Mesenchymal stem cell (in vitro differentiated cells and primary cell): Measurements from ENCODE around the gene FRMPD4.

Experiments
- DNase-seq: peaks from one replicate; pipeline ENCODE4 v3.0.0-alpha.2; 2013
- H2AFZ ChIP-seq: one replicate; pipeline ENCODE4 v1.6.1; 2013; ENCODE audit warnings: low read depth, mild to moderate bottlenecking, control low read depth, inconsistent platforms, low read length, moderate library complexity
- H2AK5ac ChIP-seq: 2 replicates; pipeline ENCODE4 v1.6.1; 2013; ENCODE audit warnings: low read length, moderate library complexity, mild to moderate bottlenecking, inconsistent platforms; ENCODE audit not compliant: severe bottlenecking
- H2BK120ac ChIP-seq: one replicate; pipeline ENCODE4 v1.6.1; 2013; ENCODE audit warnings: low read depth, mild to moderate bottlenecking, inconsistent platforms, low read length, moderate library complexity
- H2BK12ac ChIP-seq, 2 experiments: one replicate each; pipeline ENCODE4 v1.6.1; 2013; ENCODE audit warnings: inconsistent platforms in 2 of 2, low read length in 2 of 2, mild to moderate bottlenecking in 2 of 2, moderate library complexity in 2 of 2, control low read depth in 1 of 2
- H2BK15ac ChIP-seq: one replicate; pipeline ENCODE4 v1.6.1; 2013; ENCODE audit warnings: mild to moderate bottlenecking, low read depth, inconsistent platforms; ENCODE audit not compliant: poor library complexity, severe bottlenecking
- H2BK5ac ChIP-seq: 2 replicates; pipeline ENCODE4 v1.6.1; 2013; ENCODE audit warnings: low read depth, mild to moderate bottlenecking, low read length, control low read depth, inconsistent platforms; ENCODE audit not compliant: poor library complexity, severe bottlenecking
- H3K14ac ChIP-seq, 2 experiments: one replicate each; pipeline ENCODE4 v1.6.1; 2013; ENCODE audit warnings: inconsistent platforms in 2 of 2, low read length in 2 of 2, control low read depth in 1 of 2, mild to moderate bottlenecking in 1 of 2, moderate library complexity in 1 of 2
- H3K18ac ChIP-seq, 2 experiments: one replicate each; pipeline ENCODE4 v1.6.1; 2013; ENCODE audit warnings: inconsistent platforms in 2 of 2, low read length in 2 of 2, control low read depth in 1 of 2, low read depth in 1 of 2, mild to moderate bottlenecking in 1 of 2
- H3K23ac ChIP-seq, 2 experiments: one replicate each; pipeline ENCODE4 v1.6.1; 2013; ENCODE audit warnings: inconsistent platforms in 2 of 2, low read length in 2 of 2, mild to moderate bottlenecking in 2 of 2, moderate library complexity in 2 of 2, control low read depth in 1 of 2
- H3K27ac ChIP-seq: 2 replicates; pipeline ENCODE4 v1.5.1; 2013; ENCODE audit warnings: mild to moderate bottlenecking, moderate library complexity, low read length, control low read depth, inconsistent platforms; ENCODE audit not compliant: poor library complexity, severe bottlenecking
- H3K27me3 ChIP-seq, 2 experiments: 2 replicates each; pipeline versions ENCODE4 v1.6.1 to v1.7.0; 2013; ENCODE audit warnings: low read length in 2 of 2, mild to moderate bottlenecking in 2 of 2, moderate library complexity in 2 of 2, control low read depth in 1 of 2, inconsistent platforms in 1 of 2; ENCODE audit not compliant: control insufficient read depth in 1 of 2, insufficient read depth in 1 of 2
- H3K36me3 ChIP-seq, 2 experiments: 2 replicates each; pipeline versions ENCODE4 v1.6.1 to v1.7.0; 2013; ENCODE audit warnings: low read length in 2 of 2, control low read depth in 1 of 2, inconsistent platforms in 1 of 2, low read depth in 1 of 2, mild to moderate bottlenecking in 1 of 2; ENCODE audit not compliant: insufficient read depth in 2 of 2, control insufficient read depth in 1 of 2
- H3K4ac ChIP-seq, 2 experiments: one replicate each; pipeline ENCODE4 v1.6.1; 2013; ENCODE audit warnings: inconsistent platforms in 2 of 2, low read length in 2 of 2, mild to moderate bottlenecking in 2 of 2, moderate library complexity in 2 of 2, control low read depth in 1 of 2, low read depth in 1 of 2
- H3K4me1 ChIP-seq: 2 replicates; pipeline ENCODE4 v1.6.1; 2013; ENCODE audit warnings: low read depth, low read length, control low read depth; ENCODE audit not compliant: control insufficient read depth, insufficient read depth
- H3K4me2 ChIP-seq: 2 replicates; pipeline ENCODE4 v1.6.1; 2013; ENCODE audit warnings: low read length, mild to moderate bottlenecking, inconsistent platforms; ENCODE audit not compliant: poor library complexity, severe bottlenecking
- H3K4me3 ChIP-seq, 2 experiments: 2 replicates each; pipeline versions ENCODE4 v1.5.1 to v1.7.0; 2013; ENCODE audit warnings: low read length in 2 of 2, mild to moderate bottlenecking in 2 of 2, control low read depth in 1 of 2, low read depth in 1 of 2; ENCODE audit not compliant: insufficient read depth in 1 of 2
- H3K79me1 ChIP-seq: replicated peaks from 2 replicates; pipeline ENCODE4 v1.6.1; 2013; ENCODE audit warnings: mild to moderate bottlenecking, control low read depth, low read length, inconsistent platforms; ENCODE audit not compliant: poor library complexity, severe bottlenecking
- H3K9ac ChIP-seq: 2 replicates; pipeline ENCODE4 v1.7.0; 2013; ENCODE audit warnings: mild to moderate bottlenecking, low read length, moderate library complexity
- H3K9me3 ChIP-seq: 2 replicates; pipeline ENCODE4 v1.7.0; 2013; ENCODE audit warnings: mild to moderate bottlenecking, low read length; ENCODE audit not compliant: control insufficient read depth
- H4K8ac ChIP-seq: one replicate; pipeline ENCODE4 v1.6.1; 2013; ENCODE audit warnings: inconsistent platforms, mild to moderate bottlenecking, low read length, moderate library complexity
- H4K91ac ChIP-seq: one replicate; pipeline ENCODE4 v1.6.1; 2013; ENCODE audit warnings: mild to moderate bottlenecking, low read length, inconsistent platforms
- WGBS: methylation state at CpG from one replicate; pipeline ENCODE4 v1.1.7; 2013; ENCODE audit warnings: mixed read lengths; 5-methylcytosine and 5-hydroxymethylcytosine counted together

FRMPD4 gene

GRCh38 chrX:12304261-12304660, 166.0 kb downstream of the FRMPD4 start:
- DNase-seq, result peak; percentile 19
- Histone ChIP-seq H2BK5ac (no peak overlapping the region), H3K27me3 (no peaks in the 10 kb centered on the region), H4K91ac (no peak overlapping the region), H3K79me1 (no peaks in the 10 kb centered on the region), H3K4me3 (no peak overlapping the region), H2AK5ac (no peak overlapping the region), H3K36me3 (no peaks in the 10 kb centered on the region), H2BK12ac (no peak overlapping the region), H3K9me3 (no peaks in the 10 kb centered on the region), H3K14ac (no peak overlapping the region), H2BK15ac (no peak overlapping the region), H2AFZ (no peak overlapping the region), H3K23ac (no peak overlapping the region), H4K8ac (no peak overlapping the region), H3K27ac (no peak overlapping the region), H3K18ac (no peak overlapping the region), H3K9ac (no peak overlapping the region), H3K4me1 (no peaks in the 10 kb centered on the region), H3K4ac (no peak overlapping the region), H3K4me2 (no peak overlapping the region), H2BK120ac (no peak overlapping the region)
- WGBS, result 0% methylated on average over 1 of the region's 2 CpGs

- no peak overlapping the region for H3K14ac ChIP-seq
- no peaks in the 10 kb centered on the region for H3K4me1 ChIP-seq
- no peak overlapping the region for H3K18ac ChIP-seq
- H2AK5ac ChIP-seq, result no peak overlapping the region
- H3K23ac ChIP-seq, result no peak overlapping the region
- no peak overlapping the region for H2BK12ac ChIP-seq
- H4K91ac ChIP-seq, result no peak overlapping the region
- H3K4me3 ChIP-seq, result no peak overlapping the region
- H3K27me3 ChIP-seq, result no peaks in the 10 kb centered on the region
- no peak overlapping the region for H2BK15ac ChIP-seq
- no peak overlapping the region for H2AFZ ChIP-seq
- no peak overlapping the region for H2BK120ac ChIP-seq
- no peaks in the 10 kb centered on the region for H3K36me3 ChIP-seq
- H3K9ac ChIP-seq, result no peak overlapping the region
- H3K4ac ChIP-seq, result no peak overlapping the region
- H3K9me3 ChIP-seq, result no peaks in the 10 kb centered on the region
- no peak overlapping the region for H3K4me2 ChIP-seq
- H4K8ac ChIP-seq, result no peak overlapping the region
- no peak overlapping the region for H3K27ac ChIP-seq
- WGBS, result 78% methylated on average over 1 of the region's 2 CpGs
- no peak for DNase-seq
- H3K79me1 ChIP-seq, result no peaks in the 10 kb centered on the region
- H2BK5ac ChIP-seq, result no peak overlapping the region
Measured at GRCh38 chrX:12307961-12308360, 169.7 kb downstream of the FRMPD4 start.

GRCh38 chrX:12308420-12308819, 170.1 kb downstream of the FRMPD4 start:
- H3K79me1 ChIP-seq, result no peaks in the 10 kb centered on the region
- H3K9ac ChIP-seq, result no peak overlapping the region
- no peak overlapping the region for H2BK120ac ChIP-seq
- H2BK15ac ChIP-seq, result no peak overlapping the region
- no peak overlapping the region for H3K18ac ChIP-seq
- no peak overlapping the region for H3K4ac ChIP-seq
- H3K27me3 ChIP-seq, result no peaks in the 10 kb centered on the region
- no peak overlapping the region for H3K23ac ChIP-seq
- H2AK5ac ChIP-seq, result no peak overlapping the region
- no peaks in the 10 kb centered on the region for H3K9me3 ChIP-seq
- WGBS, result 84% methylated on average over 3 of the region's 4 CpGs
- H3K4me3 ChIP-seq, result no peak overlapping the region
- H2BK12ac ChIP-seq, result no peak overlapping the region
- no peak overlapping the region for H4K91ac ChIP-seq
- H3K14ac ChIP-seq, result no peak overlapping the region
- no peak overlapping the region for H4K8ac ChIP-seq
- no peak overlapping the region for H2AFZ ChIP-seq
- no peak overlapping the region for H2BK5ac ChIP-seq
- H3K27ac ChIP-seq, result no peak overlapping the region
- H3K4me2 ChIP-seq, result no peak overlapping the region
- no peak for DNase-seq
- H3K4me1 ChIP-seq, result no peaks in the 10 kb centered on the region
- H3K36me3 ChIP-seq, result no peaks in the 10 kb centered on the region

GRCh38 chrX:12309040-12309743, 170.9 kb downstream of the FRMPD4 start:
- H2BK5ac ChIP-seq, result no peak overlapping the region
- no peaks in the 10 kb centered on the region for H3K9me3 ChIP-seq
- H3K27ac ChIP-seq, result no peak overlapping the region
- no peak overlapping the region for H3K4me2 ChIP-seq
- no peak overlapping the region for H3K14ac ChIP-seq
- no peak overlapping the region for H3K23ac ChIP-seq
- H3K36me3 ChIP-seq, result no peaks in the 10 kb centered on the region
- no peaks in the 10 kb centered on the region for H3K79me1 ChIP-seq
- H2BK15ac ChIP-seq, result no peak overlapping the region
- no peaks in the 10 kb centered on the region for H3K4me1 ChIP-seq
- no peak overlapping the region for H3K9ac ChIP-seq
- H4K91ac ChIP-seq, result no peak overlapping the region
- no peak overlapping the region for H2BK120ac ChIP-seq
- DNase-seq, result no peak
- H4K8ac ChIP-seq, result no peak overlapping the region
- H2BK12ac ChIP-seq, result no peak overlapping the region
- H2AFZ ChIP-seq, result no peak overlapping the region
- no peaks in the 10 kb centered on the region for H3K27me3 ChIP-seq
- no peak overlapping the region for H3K18ac ChIP-seq
- H3K4ac ChIP-seq, result no peak overlapping the region
- 100% methylated on average over 1 of the region's 5 CpGs for WGBS
- H2AK5ac ChIP-seq, result no peak overlapping the region
- H3K4me3 ChIP-seq, result no peak overlapping the region
